Measurements from ENCODE around the gene MCOLN2. TPM values are rescaled to one million over a fixed set of nuclear protein-coding genes. Genes with fewer than 3 reads are reported as not detected.
A peak's percentile ranks its signal among the peaks of the same experiment; 100 is the strongest.
"Not testable (repeated sequence)": the region's sequence is repeated elsewhere in the genome, so short reads cannot be mapped to it uniquely, and the experiment has no call there.

MCOLN2 gene
- total RNA-seq, 1 experiment from 2014 or later, result 22.5 TPM

- TF ChIP-seq SIN3A (IDR thresholded peaks at IDR 0.05; ENCODE audit: borderline replicate concordance, insufficient read depth, low read depth, low read length), result no peak
- no peak for TF ChIP-seq CTCF (IDR thresholded peaks at IDR 0.05)
- TF ChIP-seq, protein P1, sequence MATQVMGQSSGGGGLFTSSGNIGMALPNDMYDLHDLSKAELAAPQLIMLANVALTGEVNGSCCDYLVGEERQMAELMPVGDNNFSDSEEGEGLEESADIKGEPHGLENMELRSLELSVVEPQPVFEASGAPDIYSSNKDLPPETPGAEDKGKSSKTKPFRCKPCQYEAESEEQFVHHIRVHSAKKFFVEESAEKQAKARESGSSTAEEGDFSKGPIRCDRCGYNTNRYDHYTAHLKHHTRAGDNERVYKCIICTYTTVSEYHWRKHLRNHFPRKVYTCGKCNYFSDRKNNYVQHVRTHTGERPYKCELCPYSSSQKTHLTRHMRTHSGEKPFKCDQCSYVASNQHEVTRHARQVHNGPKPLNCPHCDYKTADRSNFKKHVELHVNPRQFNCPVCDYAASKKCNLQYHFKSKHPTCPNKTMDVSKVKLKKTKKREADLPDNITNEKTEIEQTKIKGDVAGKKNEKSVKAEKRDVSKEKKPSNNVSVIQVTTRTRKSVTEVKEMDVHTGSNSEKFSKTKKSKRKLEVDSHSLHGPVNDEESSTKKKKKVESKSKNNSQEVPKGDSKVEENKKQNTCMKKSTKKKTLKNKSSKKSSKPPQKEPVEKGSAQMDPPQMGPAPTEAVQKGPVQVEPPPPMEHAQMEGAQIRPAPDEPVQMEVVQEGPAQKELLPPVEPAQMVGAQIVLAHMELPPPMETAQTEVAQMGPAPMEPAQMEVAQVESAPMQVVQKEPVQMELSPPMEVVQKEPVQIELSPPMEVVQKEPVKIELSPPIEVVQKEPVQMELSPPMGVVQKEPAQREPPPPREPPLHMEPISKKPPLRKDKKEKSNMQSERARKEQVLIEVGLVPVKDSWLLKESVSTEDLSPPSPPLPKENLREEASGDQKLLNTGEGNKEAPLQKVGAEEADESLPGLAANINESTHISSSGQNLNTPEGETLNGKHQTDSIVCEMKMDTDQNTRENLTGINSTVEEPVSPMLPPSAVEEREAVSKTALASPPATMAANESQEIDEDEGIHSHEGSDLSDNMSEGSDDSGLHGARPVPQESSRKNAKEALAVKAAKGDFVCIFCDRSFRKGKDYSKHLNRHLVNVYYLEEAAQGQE (IDR thresholded peaks at IDR 0.05; ENCODE audit: insufficient read depth in 1 of 2, low read depth in 2 of 2, low read length in 1 of 2), result no peak
- TF ChIP-seq POLR2AphosphoS5 (IDR thresholded peaks at IDR 0.05; ENCODE audit: low read depth, low read length), result no peak
- no peak for TF ChIP-seq TCF7L2 (IDR thresholded peaks at IDR 0.05; ENCODE audit: low read depth, low read length)
- H3K27me3 ChIP-seq (ENCODE audit: control insufficient read depth, insufficient read depth, low read length), result no peaks in the 10 kb centered on the region; the same call in 1 of the 2 replicates
- H3K27ac ChIP-seq (ENCODE audit: low read length), result no peak overlapping the region
- no peak overlapping the region for H3K4me3 ChIP-seq (ENCODE audit: low read depth in 2 of 2, low read length in 2 of 2)
- H3K9me3 ChIP-seq (ENCODE audit: control insufficient read depth, insufficient read depth, low read depth, low read length), result no peaks in the 10 kb centered on the region
- intact Hi-C loops (cut with micrococcal nuclease; ENCODE audit: unreplicated experiment), result no loop called here
- ChIA-PET CTCF (no interaction called here), POLR2A (interaction anchor here (0.6 kb wide), 1 partner anchor 186 kb away, joined by 3 read pairs; no protein-coding TSS in a partner anchor)
- DNase-seq (ENCODE audit: low read depth, low spot score), result no peak
- BruUV-seq (replicated peaks), result no TSS peak
- peaks cover 9% of the 10 kb centered on the region; the same call in 1 of the 2 replicates for H3K4me1 ChIP-seq (ENCODE audit: control insufficient read depth, insufficient read depth, low read length)
- in situ Hi-C loops (cut with HindIII; ENCODE audit: low pct_unique_long_range_greater_than_20kb, low sequenced_read_pairs), result no loop called here
- no peaks in the 10 kb centered on the region for H3K36me3 ChIP-seq (ENCODE audit: control insufficient read depth, insufficient read depth, low read length)
- ATAC-seq, result no peak
Measured at GRCh38 chr1:84991097-84991920, 5.6 kb downstream of the MCOLN2 start.

DNA sequence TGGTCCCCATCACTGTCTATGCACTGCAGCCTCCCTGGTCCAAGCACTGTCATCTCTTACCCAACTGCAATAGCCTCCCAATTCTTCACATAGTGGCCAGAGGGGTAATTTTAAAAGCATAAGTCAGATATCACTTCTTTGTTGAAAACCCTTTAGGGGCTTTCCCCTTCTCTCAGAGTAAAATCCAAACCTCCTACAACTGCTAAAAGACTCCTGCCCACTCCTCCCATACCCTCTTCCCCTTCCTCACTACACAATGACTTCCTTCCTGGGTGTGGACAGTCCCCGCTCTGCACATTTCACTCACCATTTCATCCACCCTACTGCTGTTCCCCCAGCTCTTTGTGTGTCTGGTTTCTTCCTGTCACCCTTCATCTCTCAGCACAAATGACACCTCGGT lies 8.3 kb downstream of the MCOLN2 start:
- Histone ChIP-seq H3K9me3 (ENCODE audit: control insufficient read depth, insufficient read depth, low read depth, low read length) (no peaks in the 10 kb centered on the region), H3K36me3 (ENCODE audit: control insufficient read depth, insufficient read depth, low read length) (no peaks in the 10 kb centered on the region), H3K27me3 (ENCODE audit: control insufficient read depth, insufficient read depth, low read length) (no peaks in the 10 kb centered on the region), H3K4me1 (ENCODE audit: control insufficient read depth, insufficient read depth, low read length) (no peaks in the 10 kb centered on the region), H3K27ac (ENCODE audit: low read length) (no peak overlapping the region), H3K4me3 (ENCODE audit: low read depth in 2 of 2, low read length in 2 of 2) (no peak overlapping the region)
- ChIA-PET CTCF (no interaction called here), POLR2A (no interaction called here)
- in situ Hi-C loops (cut with HindIII; ENCODE audit: low pct_unique_long_range_greater_than_20kb, low sequenced_read_pairs), result no loop called here
- intact Hi-C loops (cut with micrococcal nuclease; ENCODE audit: unreplicated experiment), result no loop called here
- TF ChIP-seq POLR2AphosphoS5 (IDR thresholded peaks at IDR 0.05; ENCODE audit: low read depth, low read length), result no peak
- TF ChIP-seq SIN3A (IDR thresholded peaks at IDR 0.05; ENCODE audit: borderline replicate concordance, insufficient read depth, low read depth, low read length), result no peak
- TF ChIP-seq TCF7L2 (IDR thresholded peaks at IDR 0.05; ENCODE audit: low read depth, low read length), result no peak
- ATAC-seq (peak; percentile 52), DNase-seq (ENCODE audit: low read depth, low spot score) (no peak)
- no TSS peak for BruUV-seq (replicated peaks)

DNA sequence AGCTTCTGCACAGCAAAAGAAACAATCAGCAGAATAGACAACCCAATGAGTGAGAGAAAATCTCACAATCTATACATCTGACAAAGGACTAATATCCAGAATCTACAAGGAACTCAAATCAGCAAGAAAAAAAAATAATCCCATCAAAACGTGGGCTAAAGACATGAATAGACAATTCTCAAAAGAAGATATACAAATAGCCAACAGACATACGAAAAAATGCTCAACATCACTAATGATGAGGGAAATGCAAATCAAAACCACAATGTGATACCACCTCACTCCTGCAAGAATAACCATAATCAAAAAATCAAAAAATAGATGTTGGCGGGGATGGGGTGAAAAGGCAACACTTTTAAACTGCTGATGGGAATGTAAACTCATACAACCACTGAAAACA lies 10.4 kb downstream of the MCOLN2 start:
- intact Hi-C loops (cut with micrococcal nuclease; ENCODE audit: unreplicated experiment); DNase-seq (ENCODE audit: low read depth, low spot score); ATAC-seq; POLR2A ChIA-PET; H3K9me3 ChIP-seq (ENCODE audit: control insufficient read depth, insufficient read depth, low read depth, low read length); H3K27me3 ChIP-seq (ENCODE audit: control insufficient read depth, insufficient read depth, low read length); BruUV-seq (replicated peaks); H3K27ac ChIP-seq (ENCODE audit: low read length); H3K4me3 ChIP-seq (ENCODE audit: low read depth in 2 of 2, low read length in 2 of 2); CTCF ChIA-PET; H3K36me3 ChIP-seq (ENCODE audit: control insufficient read depth, insufficient read depth, low read length); H3K4me1 ChIP-seq (ENCODE audit: control insufficient read depth, insufficient read depth, low read length); in situ Hi-C loops (cut with HindIII; ENCODE audit: low pct_unique_long_range_greater_than_20kb, low sequenced_read_pairs): not testable (repeated sequence)
